Measurements from ENCODE around the gene PCSK2.

- TF ChIP-seq, protein P1, sequence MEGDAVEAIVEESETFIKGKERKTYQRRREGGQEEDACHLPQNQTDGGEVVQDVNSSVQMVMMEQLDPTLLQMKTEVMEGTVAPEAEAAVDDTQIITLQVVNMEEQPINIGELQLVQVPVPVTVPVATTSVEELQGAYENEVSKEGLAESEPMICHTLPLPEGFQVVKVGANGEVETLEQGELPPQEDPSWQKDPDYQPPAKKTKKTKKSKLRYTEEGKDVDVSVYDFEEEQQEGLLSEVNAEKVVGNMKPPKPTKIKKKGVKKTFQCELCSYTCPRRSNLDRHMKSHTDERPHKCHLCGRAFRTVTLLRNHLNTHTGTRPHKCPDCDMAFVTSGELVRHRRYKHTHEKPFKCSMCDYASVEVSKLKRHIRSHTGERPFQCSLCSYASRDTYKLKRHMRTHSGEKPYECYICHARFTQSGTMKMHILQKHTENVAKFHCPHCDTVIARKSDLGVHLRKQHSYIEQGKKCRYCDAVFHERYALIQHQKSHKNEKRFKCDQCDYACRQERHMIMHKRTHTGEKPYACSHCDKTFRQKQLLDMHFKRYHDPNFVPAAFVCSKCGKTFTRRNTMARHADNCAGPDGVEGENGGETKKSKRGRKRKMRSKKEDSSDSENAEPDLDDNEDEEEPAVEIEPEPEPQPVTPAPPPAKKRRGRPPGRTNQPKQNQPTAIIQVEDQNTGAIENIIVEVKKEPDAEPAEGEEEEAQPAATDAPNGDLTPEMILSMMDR (IDR thresholded peaks at IDR 0.05), result no peak
- TF ChIP-seq POLR2AphosphoS5 (IDR thresholded peaks at IDR 0.05) (no peak), POLR2A (IDR thresholded peaks at IDR 0.05) (no peak), EP300 (IDR thresholded peaks at IDR 0.05; ENCODE audit: low read depth) (no peak)
Observed at GRCh38 chr20:17339000-17339399, 112.2 kb downstream of the PCSK2 start.

All from transverse colon (tissue), 4 donors.